ENCODE results near the gene SLC2A10. TPM values are rescaled to one million over a fixed set of nuclear protein-coding genes. Genes with fewer than 3 reads are reported as not detected.

Gene SLC2A10
- total RNA-seq, 1 experiment from 2014 or later = 0.05 TPM

DNA sequence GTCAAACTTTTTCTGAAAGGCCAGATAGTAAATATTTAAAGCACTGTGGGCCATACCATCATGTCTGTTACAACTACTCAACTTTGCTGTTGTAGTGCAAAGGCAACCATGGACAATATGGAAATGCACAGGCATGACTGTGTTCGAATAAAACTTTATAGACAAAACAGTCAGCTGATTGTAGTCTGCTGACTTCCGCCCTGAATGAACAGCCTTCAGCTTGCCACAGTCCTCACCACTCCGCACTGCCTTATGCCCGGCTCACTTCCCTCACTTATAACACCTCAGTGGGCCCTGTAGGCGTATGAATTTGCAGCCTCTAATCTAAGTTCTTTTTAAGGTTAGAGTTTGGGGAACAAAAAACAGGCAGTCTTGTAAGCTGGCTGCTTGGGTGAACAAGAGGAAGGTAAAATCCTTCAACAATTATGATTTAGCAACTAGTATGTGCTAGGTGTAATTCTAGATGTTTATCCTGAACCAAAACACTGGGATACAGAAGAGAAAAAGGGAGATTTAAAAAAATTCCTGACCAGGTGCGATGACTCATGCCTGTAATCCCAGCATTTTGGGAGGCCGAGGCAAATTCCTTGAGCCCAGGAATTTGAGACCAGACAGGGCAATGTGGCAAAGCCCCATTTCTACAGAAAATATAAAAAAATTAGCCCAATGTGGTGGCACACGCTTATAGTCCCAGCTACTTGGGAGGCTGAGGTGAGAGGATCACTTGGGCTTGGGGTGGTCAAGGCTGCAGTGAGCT is 6.8 kb upstream of the SLC2A10 start:
- ChIA-PET CTCF (no interaction called here), RAD21 (ENCODE audit: low non-redundant PET in 1 of 2, low total read pairs in 2 of 2, uncharacterized antibody in 2 of 2, unreplicated experiment in 2 of 2) (no interaction called here), POLR2A (no interaction called here)
- Histone ChIP-seq H3K4me1 (ENCODE audit: control insufficient read depth in 1 of 2, insufficient read depth in 2 of 2, low read length in 2 of 2) (peaks cover 5 to 16% of the 10 kb centered on the region in 2 experiments; a peak in 3 of 4 replicates), H3K9me2 (ENCODE audit: insufficient read depth) (no peaks in the 10 kb centered on the region), H3K27ac (ENCODE audit: low read depth, low read length) (no peak overlapping the region), H3K79me2 (ENCODE audit: insufficient read depth, low read length) (no peaks in the 10 kb centered on the region), H3K27me3 (ENCODE audit: insufficient read depth, low read length) (no peaks in the 10 kb centered on the region), H3K36me3 (ENCODE audit: control insufficient read depth in 1 of 2, insufficient read depth in 2 of 2, low read length in 2 of 2) (no peaks in the 10 kb centered on the region), H2AFZ (ENCODE audit: low read depth, low read length, poor library complexity, severe bottlenecking) (peak overlapping the region; percentile 56), H3K4me2 (ENCODE audit: low read length) (peak overlapping the region; percentile 18; the same call in 1 of the 2 replicates), H4K20me1 (ENCODE audit: insufficient read depth) (no peaks in the 10 kb centered on the region), H3K9ac (ENCODE audit: low read length) (no peak overlapping the region), H3K4me3 (replicated peaks in 1 of 2; ENCODE audit: low read depth in 1 of 2, low read length in 2 of 2) (no peak overlapping the region), H3K9me3 (ENCODE audit: control insufficient read depth in 1 of 2, insufficient read depth in 1 of 2, low read depth in 1 of 2, low read length in 2 of 2) (no peaks in the 10 kb centered on the region; a peak in 1 of 4 replicates)
- ATAC-seq (no peak), DNase-seq (ENCODE audit: low read depth, low spot score) (no peak)
- intact Hi-C loops (cut with micrococcal nuclease) = no loop called here
- no TSS peak for BruUV-seq (replicated peaks)
- TF ChIP-seq, protein P1, sequence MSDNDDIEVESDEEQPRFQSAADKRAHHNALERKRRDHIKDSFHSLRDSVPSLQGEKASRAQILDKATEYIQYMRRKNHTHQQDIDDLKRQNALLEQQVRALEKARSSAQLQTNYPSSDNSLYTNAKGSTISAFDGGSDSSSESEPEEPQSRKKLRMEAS (IDR thresholded peaks at IDR 0.05) = no peak
- TF ChIP-seq CEBPB (IDR thresholded peaks at IDR 0.05; ENCODE audit: low read depth) = no peak
- no peak for TF ChIP-seq EZH2 (IDR thresholded peaks at IDR 0.05)
- TF ChIP-seq EZH2phosphoT487 (IDR thresholded peaks at IDR 0.05; ENCODE audit: borderline replicate concordance) = no peak
- TF ChIP-seq SP1 (IDR thresholded peaks at IDR 0.05; ENCODE audit: low read depth) = no peak
- TF ChIP-seq EGR1 (IDR thresholded peaks at IDR 0.05; ENCODE audit: low read depth) = no peak
- TF ChIP-seq, protein P2, sequence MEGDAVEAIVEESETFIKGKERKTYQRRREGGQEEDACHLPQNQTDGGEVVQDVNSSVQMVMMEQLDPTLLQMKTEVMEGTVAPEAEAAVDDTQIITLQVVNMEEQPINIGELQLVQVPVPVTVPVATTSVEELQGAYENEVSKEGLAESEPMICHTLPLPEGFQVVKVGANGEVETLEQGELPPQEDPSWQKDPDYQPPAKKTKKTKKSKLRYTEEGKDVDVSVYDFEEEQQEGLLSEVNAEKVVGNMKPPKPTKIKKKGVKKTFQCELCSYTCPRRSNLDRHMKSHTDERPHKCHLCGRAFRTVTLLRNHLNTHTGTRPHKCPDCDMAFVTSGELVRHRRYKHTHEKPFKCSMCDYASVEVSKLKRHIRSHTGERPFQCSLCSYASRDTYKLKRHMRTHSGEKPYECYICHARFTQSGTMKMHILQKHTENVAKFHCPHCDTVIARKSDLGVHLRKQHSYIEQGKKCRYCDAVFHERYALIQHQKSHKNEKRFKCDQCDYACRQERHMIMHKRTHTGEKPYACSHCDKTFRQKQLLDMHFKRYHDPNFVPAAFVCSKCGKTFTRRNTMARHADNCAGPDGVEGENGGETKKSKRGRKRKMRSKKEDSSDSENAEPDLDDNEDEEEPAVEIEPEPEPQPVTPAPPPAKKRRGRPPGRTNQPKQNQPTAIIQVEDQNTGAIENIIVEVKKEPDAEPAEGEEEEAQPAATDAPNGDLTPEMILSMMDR (IDR thresholded peaks at IDR 0.05 in 2 of 3, conservative IDR thresholded peaks at IDR 0.05 in 1 of 3; ENCODE audit: borderline replicate concordance in 1 of 3, insufficient read depth in 1 of 3, low read depth in 2 of 3, low read length in 2 of 3) = no peak
- TF ChIP-seq RAD21 (IDR thresholded peaks at IDR 0.05; ENCODE audit: low read depth) = no peak
- no peak for TF ChIP-seq TCF7L2 (IDR thresholded peaks at IDR 0.05; ENCODE audit: borderline replicate concordance, extremely low read depth, insufficient read depth, insufficient read length)
- TF ChIP-seq, protein P3, sequence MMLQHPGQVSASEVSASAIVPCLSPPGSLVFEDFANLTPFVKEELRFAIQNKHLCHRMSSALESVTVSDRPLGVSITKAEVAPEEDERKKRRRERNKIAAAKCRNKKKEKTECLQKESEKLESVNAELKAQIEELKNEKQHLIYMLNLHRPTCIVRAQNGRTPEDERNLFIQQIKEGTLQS (IDR thresholded peaks at IDR 0.05) = no peak
- no peak for TF ChIP-seq SIN3A (IDR thresholded peaks at IDR 0.05; ENCODE audit: low read depth)
- no peak for TF ChIP-seq YY1 (IDR thresholded peaks at IDR 0.05; ENCODE audit: extremely low read depth, insufficient replicate concordance, low read depth, low read length)
